Loucy (cell line): ENCODE results near the gene ZNF431.

Source experiments
- H2AFZ ChIP-seq: fragments of 200-600 bp; sonication (generic); 2 replicates; pipeline ENCODE4 v1.6.0; 2016; ENCODE audit warnings: antibody characterized with exemption, mild to moderate bottlenecking, low read length, moderate library complexity
- H3F3A ChIP-seq: fragments of 200-600 bp; 2 replicates; pipeline ENCODE4 v1.6.0; 2016; ENCODE audit warnings: antibody characterized with exemption, low read depth, mild to moderate bottlenecking
- H3K27me3 ChIP-seq: fragments of 200-600 bp; sonication (generic); 2 replicates; pipeline ENCODE4 v1.6.1; 2014; ENCODE audit warnings: low read length, mild to moderate bottlenecking; ENCODE audit not compliant: insufficient read depth, poor library complexity, severe bottlenecking
- H3K36me3 ChIP-seq: fragments of 200-600 bp; sonication (generic); 2 replicates; pipeline ENCODE4 v1.6.1; 2016; ENCODE audit warnings: low read length; ENCODE audit not compliant: insufficient read depth
- H3K4me1 ChIP-seq: fragments of 200-600 bp; sonication (generic); 2 replicates; pipeline ENCODE4 v1.5.1; 2014; ENCODE audit warnings: low read length, mild to moderate bottlenecking; ENCODE audit not compliant: insufficient read depth, poor library complexity, severe bottlenecking
- H3K4me2 ChIP-seq: fragments of 200-600 bp; sonication (generic); 2 replicates; pipeline ENCODE4 v1.6.0; 2014; ENCODE audit warnings: antibody characterized with exemption, low read length, low read depth, mild to moderate bottlenecking; ENCODE audit not compliant: poor library complexity, severe bottlenecking
- H3K4me3 ChIP-seq: fragments of 200-600 bp; sonication (generic); 2 replicates; pipeline ENCODE4 v1.5.1; 2014; ENCODE audit warnings: low read length, mild to moderate bottlenecking, mixed read lengths; ENCODE audit not compliant: poor library complexity, severe bottlenecking
- H3K79me2 ChIP-seq: fragments of 200-600 bp; sonication (generic); 2 replicates; pipeline ENCODE4 v1.6.1; 2014; ENCODE audit warnings: low read length; ENCODE audit not compliant: insufficient read depth
- H3K9ac ChIP-seq: fragments of 200-600 bp; sonication (generic); 2 replicates; pipeline ENCODE4 v1.6.0; 2014; ENCODE audit warnings: mild to moderate bottlenecking, low read depth, low read length, moderate library complexity; ENCODE audit not compliant: poor library complexity, severe bottlenecking
- H3K9me2 ChIP-seq: fragments of 200-600 bp; sonication (generic); replicated peaks from 2 replicates; pipeline ENCODE4 v1.6.1; 2016; ENCODE audit warnings: low read depth, low read length, mixed read lengths
- H3K9me3 ChIP-seq: fragments of 200-600 bp; sonication (generic); 2 replicates; pipeline ENCODE4 v1.6.1; 2014; ENCODE audit warnings: mild to moderate bottlenecking, antibody characterized with exemption, low read length, low read depth; ENCODE audit not compliant: insufficient read depth
- H4K20me1 ChIP-seq: fragments of 200-600 bp; sonication (generic); 2 replicates; pipeline ENCODE4 v1.6.0; 2014; ENCODE audit warnings: antibody characterized with exemption, low read length, mild to moderate bottlenecking; ENCODE audit not compliant: insufficient read depth, poor library complexity, severe bottlenecking
- CTCF ChIP-seq: fragments of 200-600 bp; sonication (generic); conservative IDR thresholded peaks from 2 replicates; pipeline ENCODE4 v1.5.1; 2014; ENCODE audit warnings: mild to moderate bottlenecking, antibody characterized with exemption, low read length
- EZH2phosphoT487 ChIP-seq: fragments of 200-600 bp; IDR thresholded peaks from 2 replicates; pipeline ENCODE4 v1.6.1; 2018; ENCODE audit warnings: antibody characterized with exemption, mild to moderate bottlenecking, moderate library complexity, borderline replicate concordance

The ZNF431 gene

GRCh38 chr19:21141787-21142464 lies at the start of gene ZNF431:
ZNF431 (plus strand) TSS chr19:21142040; CDS start chr19:21142184, 144 bp downstream.
- peaks cover 4% of the 10 kb centered on the region; the same call in 1 of the 2 replicates for H3K9me3 ChIP-seq
- H3K4me1 ChIP-seq, result peaks cover 20% of the 10 kb centered on the region
- peak within 1 kb of the TSS; percentile 93 for H3K9ac ChIP-seq
- H3K4me2 ChIP-seq, result peak within 1 kb of the TSS; percentile 90
- H3K36me3 ChIP-seq, result peaks cover 15% of the 10 kb centered on the region; the same call in 1 of the 2 replicates
- no peaks in the 10 kb centered on the region for H3K9me2 ChIP-seq
- H4K20me1 ChIP-seq, result peaks cover 21% of the 10 kb centered on the region
- peak within 1 kb of the TSS; percentile 98 for H3K4me3 ChIP-seq
- peaks cover 35% of the 10 kb centered on the region for H3K79me2 ChIP-seq
- TF ChIP-seq CTCF (no peak), EZH2phosphoT487 (no peak)
- H3K27me3 ChIP-seq, result no peaks in the 10 kb centered on the region
- H3F3A ChIP-seq, result no peaks in the 10 kb centered on the region
- H2AFZ ChIP-seq, result peak within 1 kb of the TSS; percentile 88

- Histone ChIP-seq H3F3A (no peaks in the 10 kb centered on the region), H4K20me1 (peaks cover 6% of the 10 kb centered on the region), H3K4me3 (no peak overlapping the region), H3K79me2 (peaks cover 35% of the 10 kb centered on the region), H3K9ac (no peak overlapping the region), H3K9me2 (no peaks in the 10 kb centered on the region), H3K36me3 (peaks cover 9% of the 10 kb centered on the region; the same call in 1 of the 2 replicates), H3K4me1 (peaks cover 9% of the 10 kb centered on the region), H3K9me3 (no peaks in the 10 kb centered on the region), H3K27me3 (no peaks in the 10 kb centered on the region), H2AFZ (no peak overlapping the region), H3K4me2 (no peak overlapping the region)
- no peak for TF ChIP-seq CTCF
- TF ChIP-seq EZH2phosphoT487, result no peak
Observed at GRCh38 chr19:21092109-21092508, 49.7 kb upstream of the ZNF431 start.

- H2AFZ ChIP-seq, result no peak overlapping the region
- H3K27me3 ChIP-seq, result no peaks in the 10 kb centered on the region
- H3K9ac ChIP-seq, result no peak overlapping the region
- H4K20me1 ChIP-seq, result no peaks in the 10 kb centered on the region
- no peak overlapping the region for H3K4me3 ChIP-seq
- H3K36me3 ChIP-seq, result peaks cover 12% of the 10 kb centered on the region; the same call in 1 of the 2 replicates
- no peaks in the 10 kb centered on the region for H3K9me3 ChIP-seq
- TF ChIP-seq EZH2phosphoT487 (no peak), CTCF (no peak)
- H3K79me2 ChIP-seq, result peaks cover 20% of the 10 kb centered on the region; the same call in 1 of the 2 replicates
- no peaks in the 10 kb centered on the region for H3K9me2 ChIP-seq
- H3K4me2 ChIP-seq, result no peak overlapping the region
- peaks cover 4% of the 10 kb centered on the region for H3K4me1 ChIP-seq
- H3F3A ChIP-seq, result no peaks in the 10 kb centered on the region
Observed at GRCh38 chr19:21094347-21095025, 47.4 kb upstream of the ZNF431 start.
